Prostate gland (tissue), 2 donors: ENCODE results near the gene LIME1.

ENCODE experiments used
- POLR2AphosphoS5 ChIP-seq: sonication (generic); formaldehyde crosslinking; IDR thresholded peaks from one replicate; pipeline ENCODE4 v1.6.1; 2017; ENCODE audit warnings: antibody characterized with exemption
- TF ChIP-seq, protein P1 (sequence below), 4 experiments: fragments of 200-600 bp in 2 of 4; fragments of 450-650 bp in 2 of 4; sonication (generic) in 2 of 4; IDR thresholded peaks; 1 replicate in 3 of 4; 2 replicates in 1 of 4; pipeline ENCODE4 v1.5.1; 2016 to 2019; ENCODE audit warnings: antibody characterized with exemption in 4 of 4, mild to moderate bottlenecking in 2 of 4, moderate library complexity in 2 of 4

DNA sequence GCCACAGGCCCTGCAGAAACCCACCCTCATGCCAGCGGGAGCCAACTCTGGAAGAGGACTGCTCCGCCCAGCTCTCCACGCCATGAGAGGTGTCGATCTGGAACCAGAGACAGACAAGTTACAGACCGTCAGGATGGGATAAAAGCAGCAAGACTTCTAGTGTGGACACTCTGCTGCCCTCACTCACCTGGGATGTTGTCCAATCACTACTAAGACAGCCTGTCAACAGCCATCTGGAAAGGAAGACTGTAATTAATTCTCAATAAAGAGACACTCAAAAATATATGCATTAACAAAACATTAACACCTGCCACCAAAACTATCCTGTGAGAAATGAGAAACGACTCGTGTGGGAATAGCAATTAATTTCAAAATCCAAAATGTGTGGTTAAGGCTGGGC, 31.4 kb downstream of the LIME1 start:
- TF ChIP-seq, protein P1, sequence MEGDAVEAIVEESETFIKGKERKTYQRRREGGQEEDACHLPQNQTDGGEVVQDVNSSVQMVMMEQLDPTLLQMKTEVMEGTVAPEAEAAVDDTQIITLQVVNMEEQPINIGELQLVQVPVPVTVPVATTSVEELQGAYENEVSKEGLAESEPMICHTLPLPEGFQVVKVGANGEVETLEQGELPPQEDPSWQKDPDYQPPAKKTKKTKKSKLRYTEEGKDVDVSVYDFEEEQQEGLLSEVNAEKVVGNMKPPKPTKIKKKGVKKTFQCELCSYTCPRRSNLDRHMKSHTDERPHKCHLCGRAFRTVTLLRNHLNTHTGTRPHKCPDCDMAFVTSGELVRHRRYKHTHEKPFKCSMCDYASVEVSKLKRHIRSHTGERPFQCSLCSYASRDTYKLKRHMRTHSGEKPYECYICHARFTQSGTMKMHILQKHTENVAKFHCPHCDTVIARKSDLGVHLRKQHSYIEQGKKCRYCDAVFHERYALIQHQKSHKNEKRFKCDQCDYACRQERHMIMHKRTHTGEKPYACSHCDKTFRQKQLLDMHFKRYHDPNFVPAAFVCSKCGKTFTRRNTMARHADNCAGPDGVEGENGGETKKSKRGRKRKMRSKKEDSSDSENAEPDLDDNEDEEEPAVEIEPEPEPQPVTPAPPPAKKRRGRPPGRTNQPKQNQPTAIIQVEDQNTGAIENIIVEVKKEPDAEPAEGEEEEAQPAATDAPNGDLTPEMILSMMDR (IDR thresholded peaks at IDR 0.05): no peak
- TF ChIP-seq POLR2AphosphoS5: no peak
